ENCODE measurements around the gene ASB15. TPM values are rescaled to one million over a fixed set of nuclear protein-coding genes. Genes with fewer than 3 reads are reported as not detected.
"Not testable (repeated sequence)": the region's sequence is repeated elsewhere in the genome, so short reads cannot be mapped to it uniquely, and the experiment has no call there.

ASB15 gene
- total RNA-seq, 2 experiments from 2014 or later, result not detected

- Mint-ChIP-seq H3K27me3 (peaks cover 22% of the 10 kb centered on the region), H3K4me3 (no peak overlapping the region), H3K4me1 (ENCODE audit: low read depth) (no peaks in the 10 kb centered on the region), H3K9me3 (no peaks in the 10 kb centered on the region), H3K27ac (no peak overlapping the region), H3K36me3 (ENCODE audit: low read depth) (no peaks in the 10 kb centered on the region)
- intact Hi-C loops (cut with micrococcal nuclease), result no loop called here
- ChIA-PET POLR2A (no interaction called here), CTCF (no interaction called here)
- DNase-seq (no peak), ATAC-seq (no peak)
- TF ChIP-seq, protein P1, sequence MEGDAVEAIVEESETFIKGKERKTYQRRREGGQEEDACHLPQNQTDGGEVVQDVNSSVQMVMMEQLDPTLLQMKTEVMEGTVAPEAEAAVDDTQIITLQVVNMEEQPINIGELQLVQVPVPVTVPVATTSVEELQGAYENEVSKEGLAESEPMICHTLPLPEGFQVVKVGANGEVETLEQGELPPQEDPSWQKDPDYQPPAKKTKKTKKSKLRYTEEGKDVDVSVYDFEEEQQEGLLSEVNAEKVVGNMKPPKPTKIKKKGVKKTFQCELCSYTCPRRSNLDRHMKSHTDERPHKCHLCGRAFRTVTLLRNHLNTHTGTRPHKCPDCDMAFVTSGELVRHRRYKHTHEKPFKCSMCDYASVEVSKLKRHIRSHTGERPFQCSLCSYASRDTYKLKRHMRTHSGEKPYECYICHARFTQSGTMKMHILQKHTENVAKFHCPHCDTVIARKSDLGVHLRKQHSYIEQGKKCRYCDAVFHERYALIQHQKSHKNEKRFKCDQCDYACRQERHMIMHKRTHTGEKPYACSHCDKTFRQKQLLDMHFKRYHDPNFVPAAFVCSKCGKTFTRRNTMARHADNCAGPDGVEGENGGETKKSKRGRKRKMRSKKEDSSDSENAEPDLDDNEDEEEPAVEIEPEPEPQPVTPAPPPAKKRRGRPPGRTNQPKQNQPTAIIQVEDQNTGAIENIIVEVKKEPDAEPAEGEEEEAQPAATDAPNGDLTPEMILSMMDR (IDR thresholded peaks at IDR 0.05), result no peak
These were observed 31.2 kb downstream of the ASB15 start for GRCh38 chr7:123632808-123633207.

- ChIA-PET POLR2A (no interaction called here), CTCF (interaction anchor here (1.7 kb wide), 1 partner anchor 8 kb away, joined by 3 read pairs; no protein-coding TSS in a partner anchor)
- Mint-ChIP-seq H3K36me3 (ENCODE audit: low read depth) (no peaks in the 10 kb centered on the region), H3K4me3 (no peak overlapping the region), H3K27ac (no peak overlapping the region), H3K4me1 (ENCODE audit: low read depth) (no peaks in the 10 kb centered on the region), H3K27me3 (peaks cover 28% of the 10 kb centered on the region), H3K9me3 (no peaks in the 10 kb centered on the region)
- intact Hi-C loops (cut with micrococcal nuclease), result no loop called here
- DNase-seq (no peak), ATAC-seq (no peak)
- TF ChIP-seq, protein P1 (IDR thresholded peaks at IDR 0.05), result no peak
These were observed 31.9 kb downstream of the ASB15 start for GRCh38 chr7:123633553-123633952.

- H3K4me1 Mint-ChIP-seq (ENCODE audit: low read depth); DNase-seq; H3K9me3 Mint-ChIP-seq; H3K4me3 Mint-ChIP-seq; POLR2A ChIA-PET; H3K36me3 Mint-ChIP-seq (ENCODE audit: low read depth); intact Hi-C loops (cut with micrococcal nuclease); ATAC-seq; H3K27ac Mint-ChIP-seq: not testable (repeated sequence)
- H3K27me3 Mint-ChIP-seq, result peaks cover 27% of the 10 kb centered on the region
- CTCF ChIA-PET, result interaction anchor here (1.7 kb wide), 1 partner anchor 9 kb away, joined by 3 read pairs; no protein-coding TSS in a partner anchor
These were observed 32.5 kb downstream of the ASB15 start for GRCh38 chr7:123634011-123634573.

DNA sequence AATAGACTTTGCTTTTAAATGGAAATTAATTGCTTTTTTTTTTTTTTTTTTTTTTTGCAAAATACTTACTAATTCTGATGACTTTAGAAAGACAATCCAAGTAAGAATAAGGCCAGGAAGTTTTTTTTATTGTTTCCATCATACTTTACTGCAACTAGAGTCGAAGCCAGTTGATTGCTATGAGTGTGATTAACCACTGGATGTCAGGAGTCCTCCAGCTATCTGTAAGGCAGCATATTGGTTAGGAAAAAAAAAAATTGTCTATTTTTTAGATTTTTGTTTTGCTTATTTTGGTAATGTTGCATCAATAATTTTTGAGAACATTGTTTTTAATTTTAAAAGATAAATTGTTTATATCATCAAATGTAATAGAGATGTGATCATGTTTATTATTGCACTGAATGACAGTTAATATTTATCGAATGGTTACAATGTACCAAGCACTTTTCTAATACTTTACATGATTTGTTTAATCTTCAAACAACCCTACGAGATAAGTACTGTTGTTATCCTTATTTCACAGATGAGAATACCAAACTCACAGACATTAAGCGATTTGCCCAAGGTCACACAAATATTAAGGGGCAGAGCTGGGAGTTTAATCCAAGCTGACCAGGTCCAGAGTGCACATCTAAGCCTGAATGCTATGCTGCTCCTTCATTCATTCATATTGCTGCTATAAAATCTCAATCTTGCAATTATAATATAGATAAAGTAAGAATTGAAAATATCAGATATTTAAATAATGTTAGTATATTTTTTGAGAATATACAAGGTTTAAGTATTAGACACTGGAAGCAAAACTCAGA, 34.1 kb downstream of the ASB15 start:
- no peak for ATAC-seq
- no peak overlapping the region for H3K27ac Mint-ChIP-seq
- no peaks in the 10 kb centered on the region for H3K9me3 Mint-ChIP-seq
- intact Hi-C loops (cut with micrococcal nuclease), result no loop called here
- TF ChIP-seq, protein P1 (IDR thresholded peaks at IDR 0.05), result peak; percentile 26
- no peaks in the 10 kb centered on the region for H3K36me3 Mint-ChIP-seq (ENCODE audit: low read depth)
- H3K4me3 Mint-ChIP-seq, result no peak overlapping the region
- no peak for DNase-seq
- H3K27me3 Mint-ChIP-seq, result peaks cover 25% of the 10 kb centered on the region
- POLR2A ChIA-PET, result no interaction called here
- no peaks in the 10 kb centered on the region for H3K4me1 Mint-ChIP-seq (ENCODE audit: low read depth)
- CTCF ChIA-PET, result interaction anchor here (1.0 to 2.1 kb wide), 7 partner anchors 10 to 234 kb away, joined by 3 to 14 read pairs (median 4); no protein-coding TSS in a partner anchor

GRCh38 chr7:123637203-123637602, 35.6 kb downstream of the ASB15 start:
- peaks cover 21% of the 10 kb centered on the region for H3K27me3 Mint-ChIP-seq
- H3K27ac Mint-ChIP-seq, result no peak overlapping the region
- ChIA-PET CTCF (interaction anchor here (1.3 to 2.1 kb wide), 4 partner anchors 13 to 161 kb away, joined by 3 to 14 read pairs (median 6); no protein-coding TSS in a partner anchor), POLR2A (no interaction called here)
- intact Hi-C loops (cut with micrococcal nuclease), result no loop called here
- DNase-seq, result no peak
- H3K9me3 Mint-ChIP-seq, result no peaks in the 10 kb centered on the region
- no peaks in the 10 kb centered on the region for H3K36me3 Mint-ChIP-seq (ENCODE audit: low read depth)
- no peak for ATAC-seq
- no peaks in the 10 kb centered on the region for H3K4me1 Mint-ChIP-seq (ENCODE audit: low read depth)
- H3K4me3 Mint-ChIP-seq, result no peak overlapping the region
- TF ChIP-seq, protein P1 (IDR thresholded peaks at IDR 0.05), result no peak

All from activated CD8-positive, alpha-beta T cell treated with anti-CD3 and anti-CD28 coated beads for 36 hours (primary cell).